HG03354 (cell line): ENCODE measurements around the gene LANCL2.

ENCODE experiments used
- ATAC-seq: cut with Tn5 transposase; IDR thresholded peaks from one replicate; pipeline ENCODE4 v1.9.1; 2021; ENCODE audit warnings: mild to moderate bottlenecking; ENCODE audit not compliant: unreplicated experiment, poor library complexity, severe bottlenecking

The LANCL2 gene, protein sequence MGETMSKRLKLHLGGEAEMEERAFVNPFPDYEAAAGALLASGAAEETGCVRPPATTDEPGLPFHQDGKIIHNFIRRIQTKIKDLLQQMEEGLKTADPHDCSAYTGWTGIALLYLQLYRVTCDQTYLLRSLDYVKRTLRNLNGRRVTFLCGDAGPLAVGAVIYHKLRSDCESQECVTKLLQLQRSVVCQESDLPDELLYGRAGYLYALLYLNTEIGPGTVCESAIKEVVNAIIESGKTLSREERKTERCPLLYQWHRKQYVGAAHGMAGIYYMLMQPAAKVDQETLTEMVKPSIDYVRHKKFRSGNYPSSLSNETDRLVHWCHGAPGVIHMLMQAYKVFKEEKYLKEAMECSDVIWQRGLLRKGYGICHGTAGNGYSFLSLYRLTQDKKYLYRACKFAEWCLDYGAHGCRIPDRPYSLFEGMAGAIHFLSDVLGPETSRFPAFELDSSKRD

GRCh38 chr7:55365205-55365674, at the start of gene LANCL2:
LANCL2 (plus strand) TSS chr7:55365337; CDS start chr7:55366026, 689 bp downstream.
- peak; percentile 39 for ATAC-seq

- no peak for ATAC-seq
Observed at GRCh38 chr7:55325371-55325792, 39.8 kb upstream of the LANCL2 start.

- ATAC-seq: no peak
Observed at GRCh38 chr7:55326081-55326835, 38.9 kb upstream of the LANCL2 start.

- no peak for ATAC-seq
Observed at GRCh38 chr7:55326945-55327626, 38.1 kb upstream of the LANCL2 start.

DNA sequence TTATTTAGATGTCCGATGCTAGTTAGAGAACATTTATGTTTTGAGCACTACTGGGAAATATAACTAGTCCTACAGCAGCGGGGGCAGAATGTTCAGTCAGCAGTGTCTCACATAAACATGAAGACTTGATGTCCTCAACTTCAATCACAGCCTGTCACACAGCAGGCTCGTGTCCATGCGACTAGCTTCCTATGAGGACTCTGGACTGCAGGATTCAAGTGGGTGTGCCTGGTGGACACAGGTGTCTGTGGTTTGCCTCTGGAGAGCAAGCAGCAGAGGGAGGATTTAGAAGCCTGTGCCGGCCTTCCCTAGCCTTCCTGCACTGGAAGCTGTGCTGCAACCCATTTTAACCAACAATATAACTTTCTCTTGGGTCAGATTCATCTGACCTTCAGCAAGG, 30.0 kb upstream of the LANCL2 start:
- ATAC-seq: no peak

- no peak for ATAC-seq
Observed at GRCh38 chr7:55335786-55336185, 29.4 kb upstream of the LANCL2 start.

DNA sequence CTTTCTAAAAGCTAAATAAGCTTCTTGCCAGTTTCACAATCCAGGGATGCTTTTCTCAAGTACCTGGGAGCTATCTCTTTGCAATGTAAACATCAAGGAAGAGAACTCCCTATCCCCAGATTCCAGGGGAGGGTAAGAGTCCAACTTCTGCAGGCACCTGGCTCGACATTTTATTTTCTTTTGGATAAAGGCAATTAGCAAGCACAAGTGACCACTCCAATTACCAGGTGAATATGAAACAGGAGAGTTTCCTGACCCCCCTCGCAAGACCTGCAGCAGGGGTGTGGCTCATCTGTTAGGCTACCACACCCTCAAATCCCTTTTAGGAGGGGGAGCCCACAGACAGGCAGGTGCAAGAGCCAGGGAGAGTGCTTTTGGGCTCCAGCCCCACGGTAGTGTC, 28.6 kb upstream of the LANCL2 start:
- ATAC-seq: no peak

DNA sequence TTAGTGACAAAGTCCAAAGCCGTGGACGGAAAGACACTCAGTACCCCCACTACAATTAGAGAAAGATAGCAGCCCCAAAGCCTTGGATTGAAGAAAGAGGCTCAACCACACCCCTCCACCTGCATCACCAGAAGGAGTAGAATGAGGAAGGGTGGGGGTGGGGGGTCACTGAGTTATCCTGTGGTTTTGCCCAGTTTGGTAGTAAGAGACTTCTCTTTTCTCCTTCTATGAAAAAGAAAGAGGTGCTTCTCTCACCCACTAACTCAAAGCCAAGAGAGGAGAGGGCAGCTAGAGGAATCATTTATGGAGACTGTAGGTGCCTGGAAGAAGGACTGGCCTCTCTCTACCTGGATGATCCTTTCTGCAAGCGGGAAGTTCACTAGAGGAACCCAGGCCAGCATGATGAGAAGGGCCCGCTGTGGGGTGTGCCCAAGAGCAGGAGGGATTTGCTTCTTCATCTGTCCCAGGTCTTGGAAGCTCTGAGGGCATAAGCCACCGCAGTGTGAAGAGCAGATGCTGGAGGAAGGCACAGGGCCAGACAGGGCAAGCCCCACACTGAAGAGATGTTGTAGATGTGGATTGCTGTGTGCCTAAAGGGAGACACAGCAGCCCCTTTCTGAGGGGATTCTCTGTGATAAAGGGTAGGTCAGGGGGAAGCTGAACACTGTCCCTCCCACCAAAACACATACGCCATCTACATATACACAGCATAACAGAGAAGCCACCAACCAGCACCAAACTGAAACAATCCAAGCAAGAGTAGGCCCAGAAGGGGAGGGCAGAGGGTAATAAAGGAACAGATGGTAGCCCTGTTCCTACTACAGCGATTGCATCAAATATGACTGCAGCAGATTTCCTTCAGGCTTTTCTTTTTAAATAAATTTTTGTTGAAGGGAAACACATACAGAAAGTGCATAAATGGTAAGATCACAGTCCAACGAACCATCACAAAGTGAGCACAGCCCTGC, 25.8 kb upstream of the LANCL2 start:
- ATAC-seq: no peak

DNA sequence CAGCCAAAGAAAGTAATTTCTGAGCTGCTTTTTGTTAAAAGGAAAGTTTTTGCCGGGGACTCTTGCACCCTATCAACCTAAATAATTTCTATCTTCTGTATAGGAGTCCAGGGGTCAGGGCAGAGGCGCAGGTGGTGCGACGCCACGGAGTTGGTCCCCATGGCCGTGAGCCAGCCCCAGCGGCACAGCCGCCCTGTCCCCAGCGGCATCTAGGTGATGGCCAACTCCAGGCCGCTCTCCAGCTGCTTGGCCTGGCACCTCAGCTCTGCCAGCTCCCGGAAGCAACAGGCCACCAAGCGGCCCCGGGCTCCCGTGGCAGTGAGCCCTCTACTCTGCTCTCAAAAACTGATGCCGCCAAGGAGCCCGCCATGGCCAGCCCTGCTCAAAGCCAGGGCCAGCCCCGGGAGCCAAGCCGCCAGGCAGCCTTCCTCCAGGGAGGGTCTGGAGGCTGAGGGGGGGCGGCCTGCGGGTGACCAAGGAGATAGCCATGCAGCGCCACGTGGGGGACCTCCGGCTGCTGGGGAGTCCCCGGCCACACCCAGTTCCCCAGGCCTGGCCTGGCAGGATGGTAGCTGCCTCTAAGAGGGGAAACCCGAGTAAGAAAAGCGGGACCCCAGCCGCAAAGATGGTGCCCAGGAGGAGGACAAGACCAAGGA, 22.8 kb upstream of the LANCL2 start:
- ATAC-seq: no peak

DNA sequence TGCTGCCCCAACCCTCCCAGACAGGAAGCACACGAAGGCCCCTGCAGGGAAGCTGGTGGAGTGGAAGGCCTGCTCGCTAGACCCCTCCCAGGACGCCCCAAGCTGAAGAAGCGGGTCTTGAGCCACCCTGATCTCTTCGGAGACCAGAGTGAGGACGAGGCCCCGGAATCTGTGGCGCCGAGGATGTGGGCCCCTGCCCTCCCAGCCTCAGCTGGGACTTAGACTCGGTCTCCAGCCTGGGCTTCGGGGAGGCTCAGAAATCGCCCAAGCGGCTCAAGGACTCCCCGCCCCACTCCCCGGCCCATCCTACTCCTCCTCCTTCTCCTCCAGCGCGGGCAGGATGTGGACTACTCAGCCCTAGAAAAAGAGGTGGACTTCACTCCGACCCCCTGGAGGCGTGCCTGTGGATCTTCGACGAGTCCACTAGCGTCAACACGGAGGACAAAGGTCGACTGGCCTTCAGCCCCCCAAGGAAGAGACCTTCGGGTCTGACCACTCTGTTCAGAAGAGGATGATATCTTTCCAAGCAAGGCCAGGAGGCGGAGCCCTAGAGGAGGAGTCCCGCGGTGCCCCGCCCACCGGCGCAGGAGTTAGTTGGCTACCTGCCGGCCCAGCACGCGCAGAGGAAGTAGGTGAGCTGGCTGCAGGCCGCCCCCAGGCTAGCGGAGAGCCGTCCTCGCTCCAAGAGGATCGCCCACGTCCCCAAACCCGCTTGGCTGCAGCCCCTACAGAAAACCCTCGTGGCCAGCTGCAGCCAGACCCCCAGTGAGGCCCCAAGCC, 21.9 kb upstream of the LANCL2 start:
- no peak for ATAC-seq

- ATAC-seq: no peak
Observed at GRCh38 chr7:55343860-55344606, 21.1 kb upstream of the LANCL2 start.

- no peak for ATAC-seq
Observed at GRCh38 chr7:55344840-55345239, 20.3 kb upstream of the LANCL2 start.

- ATAC-seq: no peak
Observed at GRCh38 chr7:55345292-55345691, 19.8 kb upstream of the LANCL2 start.

DNA sequence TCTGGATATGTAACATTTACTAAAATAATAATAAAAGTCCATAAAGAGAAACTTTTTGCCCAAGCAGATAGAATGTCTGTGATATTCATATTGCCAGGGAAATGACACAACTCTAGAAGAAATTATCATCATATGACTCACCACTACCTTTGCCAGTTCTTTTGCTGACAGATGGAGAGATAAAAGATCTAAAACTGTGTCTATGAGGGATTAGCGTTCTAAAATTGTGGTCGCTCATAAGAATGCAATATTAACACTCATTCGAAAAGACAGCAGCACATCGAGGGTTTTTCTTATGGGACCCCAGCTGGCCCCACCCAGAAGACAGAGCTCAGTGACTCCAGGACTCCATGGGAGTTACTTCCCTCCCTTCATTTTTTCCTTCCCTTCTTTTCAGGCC, 16.6 kb upstream of the LANCL2 start:
- no peak for ATAC-seq

DNA sequence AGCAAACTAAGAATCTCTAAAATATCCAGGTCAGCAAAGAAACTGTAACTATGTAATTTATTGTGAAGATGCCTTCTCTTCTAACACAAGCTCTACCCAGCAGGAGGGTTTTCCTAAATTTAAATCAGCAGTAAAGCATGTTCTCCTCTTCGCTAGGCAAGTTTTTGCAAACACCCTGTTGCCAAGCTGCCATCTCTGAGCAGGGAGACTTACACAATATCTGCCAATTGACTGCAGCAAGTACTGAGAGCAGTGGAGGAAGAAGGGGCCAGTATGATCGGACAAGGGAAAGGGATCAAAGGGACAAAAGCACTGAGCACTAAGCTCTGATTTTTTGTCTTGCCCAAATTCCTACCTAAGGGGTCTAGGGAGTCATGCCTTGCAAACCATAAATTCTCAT, 16.0 kb upstream of the LANCL2 start:
- no peak for ATAC-seq

DNA sequence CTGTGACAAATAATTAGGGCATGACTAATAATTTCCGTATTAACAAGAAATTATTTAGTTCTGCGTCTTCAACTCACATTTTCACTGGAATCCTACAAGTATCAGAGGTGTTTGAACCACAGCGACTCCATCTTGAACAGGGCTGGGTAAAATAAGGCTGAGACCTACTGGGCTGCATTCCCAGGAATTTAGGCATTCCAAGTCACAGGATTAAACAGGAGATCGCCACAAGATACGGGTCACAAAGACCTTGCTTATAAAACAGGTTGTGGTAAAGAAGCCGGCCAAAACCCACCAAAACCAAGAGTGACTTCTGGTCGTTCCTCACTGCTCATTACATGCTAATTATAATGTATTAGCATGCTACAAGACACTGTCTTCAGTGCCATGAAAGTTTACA, 14.9 kb upstream of the LANCL2 start:
- ATAC-seq: no peak

DNA sequence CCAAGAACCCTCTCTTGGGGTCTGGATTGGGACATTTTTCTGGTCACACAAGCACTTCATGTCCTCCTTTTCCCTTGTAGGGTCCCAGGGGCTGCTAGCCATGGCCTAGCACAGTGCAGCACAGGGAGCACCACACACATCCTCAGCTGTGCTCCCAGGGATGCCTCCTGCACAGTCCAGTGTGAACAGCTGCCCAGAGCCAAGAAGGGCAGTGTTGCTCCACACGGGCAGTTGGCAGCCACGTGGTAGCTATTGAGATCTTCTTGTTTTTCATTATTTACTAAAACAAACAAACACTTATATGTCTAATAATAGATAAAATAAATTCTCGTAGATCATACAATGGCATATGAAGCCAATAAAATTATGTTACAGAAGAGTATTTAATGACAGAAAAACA, 13.9 kb upstream of the LANCL2 start:
- no peak for ATAC-seq
